Renal cortical epithelial cell (primary cell): Measurements from ENCODE around the gene CDH23. TPM values are rescaled to one million over a fixed set of nuclear protein-coding genes. Genes with fewer than 3 reads are reported as not detected.

ENCODE experiments used
- DNase-seq: peaks from one replicate; pipeline ENCODE4 v3.0.0-alpha.2; 2011; ENCODE audit warnings: low read depth
- total RNA-seq: library from RNA; depleted of rRNA; stranded (reverse); fragments of >200 nt; gene quantifications from 2 replicates; pipeline ENCODE4 v1.2.3, GENCODE V29; 2014

CDH23 gene
- total RNA-seq, 1 donor from 2014 or later = not detected

- DNase-seq = no peak
Measured at GRCh38 chr10:71483885-71484751, 87.4 kb downstream of the CDH23 start.

- peak; percentile 2 for DNase-seq
Measured at GRCh38 chr10:71486484-71487114, 89.9 kb downstream of the CDH23 start.

- DNase-seq = no peak
Measured at GRCh38 chr10:71487726-71488125, 91.0 kb downstream of the CDH23 start.

GRCh38 chr10:71489077-71489476 lies 92.4 kb downstream of the CDH23 start:
- no peak for DNase-seq

GRCh38 chr10:71492872-71493271 lies 96.2 kb downstream of the CDH23 start:
- no peak for DNase-seq

- peak; percentile 2 for DNase-seq
Measured at GRCh38 chr10:71493741-71494140, 97.0 kb downstream of the CDH23 start.

- no peak for DNase-seq
Measured at GRCh38 chr10:71494476-71494875, 97.8 kb downstream of the CDH23 start.

GRCh38 chr10:71494980-71495381 lies 98.3 kb downstream of the CDH23 start:
- DNase-seq = no peak

- DNase-seq = no peak
Measured at GRCh38 chr10:71496927-71497762, 100.4 kb downstream of the CDH23 start.

GRCh38 chr10:71497763-71498326 lies 101.1 kb downstream of the CDH23 start:
- no peak for DNase-seq

GRCh38 chr10:71501402-71501801 lies 104.7 kb downstream of the CDH23 start:
- DNase-seq = no peak

GRCh38 chr10:71502190-71502589 lies 105.5 kb downstream of the CDH23 start:
- DNase-seq = no peak

GRCh38 chr10:71502851-71503250 lies 106.1 kb downstream of the CDH23 start:
- no peak for DNase-seq

- no peak for DNase-seq
Measured at GRCh38 chr10:71504168-71504567, 107.4 kb downstream of the CDH23 start.

- DNase-seq = no peak
Measured at GRCh38 chr10:71504570-71504969, 107.8 kb downstream of the CDH23 start.

- DNase-seq = no peak
Measured at GRCh38 chr10:71505862-71506261, 109.1 kb downstream of the CDH23 start.

- no peak for DNase-seq
Measured at GRCh38 chr10:71509444-71509843, 112.7 kb downstream of the CDH23 start.

GRCh38 chr10:71511206-71511605 lies 114.5 kb downstream of the CDH23 start:
- DNase-seq = no peak

GRCh38 chr10:71512312-71512711 lies 115.6 kb downstream of the CDH23 start:
- no peak for DNase-seq

GRCh38 chr10:71512761-71513539 lies 116.2 kb downstream of the CDH23 start:
- peak; percentile 21 for DNase-seq

- no peak for DNase-seq
Measured at GRCh38 chr10:71513540-71513853, 116.8 kb downstream of the CDH23 start.
